ENCODE data around the gene KCNJ10.
A peak's percentile ranks its signal among the peaks of the same experiment; 100 is the strongest.

The KCNJ10 gene

DNA sequence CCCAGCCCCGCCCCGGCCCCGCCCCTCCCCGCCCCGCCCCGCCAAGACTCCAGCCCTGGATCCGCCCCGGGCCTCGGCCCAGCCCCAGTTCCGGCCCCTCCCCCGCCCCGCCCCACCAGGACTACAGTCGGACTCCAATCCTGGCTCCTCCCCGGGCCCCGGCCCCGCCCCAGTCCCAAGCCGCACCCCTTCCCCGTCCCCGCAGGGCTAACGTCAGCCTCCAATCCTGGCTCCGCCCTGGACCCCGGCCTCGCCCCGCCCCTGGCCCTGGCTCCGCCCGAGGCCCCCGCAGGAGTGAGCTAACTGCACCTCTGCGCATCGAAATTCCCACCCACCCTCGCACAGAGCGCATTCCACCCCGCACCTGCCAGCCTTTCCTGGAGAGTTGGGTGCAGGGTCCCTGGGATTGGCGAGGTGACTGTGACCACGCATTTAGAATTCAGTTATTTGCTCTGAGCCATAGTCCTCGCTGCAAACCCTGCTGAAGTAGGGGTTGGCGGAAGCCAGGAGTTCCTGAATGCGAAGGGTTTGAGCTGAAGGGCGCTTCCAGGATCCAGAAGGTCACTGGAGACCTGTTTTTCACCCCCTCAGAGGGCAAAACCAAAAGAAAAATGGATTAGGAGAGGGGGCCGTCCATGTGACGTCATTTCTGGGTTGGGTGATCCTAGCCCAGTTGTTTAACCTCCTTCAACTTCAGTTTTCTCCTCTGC is 29.0 kb upstream of the KCNJ10 start:
- DNase-seq (ENCODE audit: low read depth in 2 of 2): peak; percentile 78 to 80

DNA sequence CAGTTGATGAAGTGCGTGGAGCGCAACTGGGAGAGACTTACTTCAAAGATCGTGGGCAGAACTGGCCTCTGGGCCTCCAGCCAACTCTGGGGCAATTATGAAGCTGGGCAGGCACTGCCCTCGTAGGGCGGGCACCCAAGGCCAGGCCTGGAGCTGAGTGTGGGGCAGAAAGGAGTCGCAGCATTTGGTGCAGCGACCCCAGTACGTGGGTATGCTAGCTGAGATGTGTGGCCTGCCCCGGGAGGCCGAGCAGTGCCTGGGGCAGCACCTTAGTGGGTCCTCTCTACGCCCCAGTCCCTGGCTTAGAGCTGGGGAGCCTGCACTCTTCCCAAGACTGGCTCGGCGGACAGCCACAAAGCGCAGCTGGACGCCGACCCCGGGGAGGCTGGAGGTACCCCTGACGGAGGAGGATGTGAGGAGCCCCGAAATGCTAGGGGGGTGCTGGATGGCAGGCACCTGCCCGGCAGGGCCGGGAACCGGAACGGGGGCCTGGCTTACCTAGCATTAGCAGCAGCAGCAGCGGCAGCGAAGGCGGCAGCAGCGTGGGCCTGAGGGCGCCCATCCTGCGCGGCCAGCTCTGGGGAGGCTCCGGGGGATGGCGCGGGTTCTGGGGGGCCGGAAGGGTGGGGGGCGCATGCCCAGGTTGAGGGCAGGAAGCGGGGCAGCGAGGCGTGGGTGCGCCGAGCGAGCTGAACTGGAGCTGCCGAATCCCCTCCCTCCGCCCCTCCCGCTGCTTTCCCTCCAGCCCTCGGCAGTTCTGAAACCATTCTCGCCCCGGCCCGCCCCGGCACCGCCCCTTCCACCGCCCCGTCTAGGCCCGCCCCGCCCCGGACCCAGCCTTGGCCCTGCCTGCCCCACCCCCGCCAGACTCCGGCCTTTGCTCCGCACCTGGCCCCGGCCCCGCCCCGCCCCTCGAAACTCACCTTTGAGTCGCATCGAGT is 28.2 kb upstream of the KCNJ10 start, which contains the start of gene IGSF8:
IGSF8 (minus strand) TSS at position 709 of the 941 bp plus-strand sequence; CDS start at position 562, 147 bp downstream.
- peak in 1 of 2 experiments; percentile 39 for DNase-seq (ENCODE audit: low read depth in 2 of 2)

DNA sequence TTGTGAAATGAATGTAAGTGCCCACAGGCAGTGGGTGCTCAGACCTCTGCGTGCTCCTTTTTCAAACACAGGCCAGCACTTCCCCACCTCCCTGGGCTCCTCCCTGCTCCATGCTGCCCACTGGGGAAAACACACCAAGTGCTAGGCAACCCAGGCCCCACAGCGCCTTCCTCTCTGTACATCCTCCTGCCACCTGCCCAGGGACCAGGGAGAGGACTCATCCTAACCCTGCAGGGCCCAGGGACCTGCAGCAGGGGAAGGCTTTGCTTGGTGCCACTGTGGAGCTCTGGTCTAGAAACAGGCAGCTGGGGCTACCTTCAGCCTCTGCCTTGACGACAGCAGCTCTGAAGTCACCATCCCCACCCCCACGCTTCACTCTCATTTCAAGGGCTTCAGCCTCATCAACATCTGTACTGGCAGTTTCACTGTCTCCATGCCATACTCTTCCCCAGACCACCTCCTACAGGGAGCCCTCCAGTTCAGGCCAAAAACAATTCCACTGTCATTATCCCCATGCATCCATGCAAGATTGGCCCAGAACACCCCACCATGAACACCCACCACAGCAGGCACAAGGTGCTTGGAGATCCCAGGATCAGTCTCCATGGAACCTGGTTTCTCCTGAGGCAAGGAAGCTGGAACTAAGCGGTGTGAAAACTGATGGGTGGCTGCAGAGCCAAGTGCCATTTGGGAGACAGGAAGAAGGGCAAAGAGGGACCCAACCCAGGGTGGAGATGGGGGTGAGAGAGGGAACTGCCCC is 27.4 kb upstream of the KCNJ10 start:
- DNase-seq (ENCODE audit: low read depth in 2 of 2): no peak

DNA sequence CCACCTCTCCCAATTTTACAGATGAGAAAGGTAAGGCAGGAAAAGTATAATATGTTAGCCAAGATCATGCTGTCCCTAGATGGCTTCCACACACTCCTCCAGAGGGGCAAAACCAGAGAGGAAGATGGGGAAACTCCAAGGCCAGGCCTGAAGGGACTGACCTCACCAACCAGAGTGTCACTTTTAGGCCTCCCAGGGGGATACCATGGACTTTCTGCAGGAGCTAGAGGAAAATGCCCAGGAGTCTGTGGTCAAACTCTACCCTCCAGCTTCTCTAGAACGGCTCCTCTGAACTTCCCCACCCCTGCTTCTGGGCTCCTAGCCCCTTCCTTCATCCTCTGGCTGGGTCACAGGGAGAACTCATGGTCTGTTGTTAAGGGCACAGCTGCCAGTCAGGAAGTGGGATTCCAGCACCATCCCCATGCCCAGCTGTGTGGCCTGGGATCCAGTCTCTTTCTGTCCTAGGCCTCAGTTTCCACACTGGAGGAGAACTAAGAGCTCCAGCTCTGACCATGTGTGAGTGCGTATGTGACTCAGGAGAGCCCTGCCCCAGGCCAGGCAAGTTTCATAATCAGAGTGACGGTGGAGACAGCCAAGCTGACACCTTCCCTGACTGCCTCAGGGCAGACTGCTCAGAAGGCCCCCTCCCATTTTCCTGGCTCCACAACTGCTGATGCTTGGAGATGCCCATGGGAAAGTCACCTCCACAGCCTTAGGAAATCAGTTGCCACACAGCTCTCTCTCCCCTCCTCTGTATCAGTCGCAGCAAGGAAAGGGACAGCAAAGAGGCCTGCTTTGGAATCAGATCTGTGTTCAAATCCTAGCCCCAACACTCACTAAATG is 26.5 kb upstream of the KCNJ10 start:
- DNase-seq (ENCODE audit: low read depth in 2 of 2): no peak

DNA sequence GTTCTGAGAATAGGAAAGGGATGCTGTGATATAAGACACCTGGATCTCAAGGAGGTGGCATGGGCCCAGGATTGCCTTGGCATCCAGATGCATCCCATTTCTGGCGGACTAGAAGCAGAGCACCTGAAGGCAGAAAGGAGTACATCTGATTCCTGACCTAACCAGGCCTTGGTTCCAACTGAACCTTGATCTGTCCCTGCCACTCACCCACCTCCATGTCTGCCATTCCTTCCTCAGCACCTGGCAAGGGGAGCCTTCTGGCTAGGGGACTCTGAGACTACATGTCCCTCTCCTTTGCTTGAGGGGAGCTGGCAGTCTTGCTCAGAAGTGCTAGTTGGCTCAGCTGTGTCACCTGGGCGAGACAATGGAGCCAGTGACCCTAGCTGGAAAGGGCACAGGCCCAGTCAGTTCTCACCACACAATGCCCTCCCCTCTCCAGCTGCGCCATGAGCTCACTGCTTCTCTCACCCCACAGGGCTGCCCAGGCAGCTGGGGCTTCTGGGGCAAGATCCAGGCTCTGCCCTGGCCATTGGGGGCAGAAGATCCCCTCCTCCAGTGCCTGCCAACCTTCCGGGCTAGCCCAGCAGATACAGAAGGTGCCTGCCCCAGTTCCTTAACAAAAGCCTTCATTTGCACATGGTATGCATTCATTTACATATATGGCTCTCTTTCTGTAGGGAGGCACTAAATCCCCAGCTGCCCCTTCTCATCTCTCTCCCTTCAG is 25.6 kb upstream of the KCNJ10 start:
- no peak for DNase-seq (ENCODE audit: low read depth in 2 of 2)

DNA sequence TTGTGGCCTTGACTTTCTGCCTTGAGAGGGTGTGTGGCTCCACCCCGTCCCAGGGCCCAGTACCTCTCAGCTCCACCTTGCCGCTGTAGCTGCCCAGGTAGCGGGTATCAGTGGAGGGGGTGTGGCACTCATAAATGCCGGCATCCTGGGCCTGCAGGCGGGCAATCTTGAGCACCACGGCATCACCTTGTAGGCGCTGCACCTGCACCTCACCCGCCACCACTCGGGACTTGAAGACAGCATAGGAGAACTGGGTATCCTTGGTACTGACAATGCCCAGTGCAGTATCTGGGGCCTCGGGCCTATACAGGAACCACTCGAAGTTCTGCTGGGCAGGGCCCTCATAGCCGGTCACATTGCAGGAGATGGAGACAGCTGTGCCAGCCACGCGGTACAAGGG is 24.8 kb upstream of the KCNJ10 start:
- DNase-seq (ENCODE audit: low read depth in 2 of 2): no peak

DNA sequence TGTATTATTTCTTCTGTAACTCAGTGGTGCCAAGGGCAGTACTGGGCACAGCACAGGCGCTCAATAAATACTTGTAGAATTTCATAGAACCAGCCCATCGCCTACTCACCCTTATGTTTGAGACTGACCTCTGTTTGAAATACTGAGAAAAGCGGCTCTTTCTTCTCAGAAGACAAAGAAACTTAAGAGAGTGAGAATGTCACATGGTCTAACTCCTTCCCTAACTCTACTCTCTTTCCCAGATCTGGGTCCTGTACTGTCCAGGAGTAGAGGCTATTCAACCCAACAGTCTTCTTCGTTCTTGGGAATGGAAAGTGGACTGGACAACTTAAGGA is 24.3 kb upstream of the KCNJ10 start:
- no peak for DNase-seq (ENCODE audit: low read depth in 2 of 2)

DNA sequence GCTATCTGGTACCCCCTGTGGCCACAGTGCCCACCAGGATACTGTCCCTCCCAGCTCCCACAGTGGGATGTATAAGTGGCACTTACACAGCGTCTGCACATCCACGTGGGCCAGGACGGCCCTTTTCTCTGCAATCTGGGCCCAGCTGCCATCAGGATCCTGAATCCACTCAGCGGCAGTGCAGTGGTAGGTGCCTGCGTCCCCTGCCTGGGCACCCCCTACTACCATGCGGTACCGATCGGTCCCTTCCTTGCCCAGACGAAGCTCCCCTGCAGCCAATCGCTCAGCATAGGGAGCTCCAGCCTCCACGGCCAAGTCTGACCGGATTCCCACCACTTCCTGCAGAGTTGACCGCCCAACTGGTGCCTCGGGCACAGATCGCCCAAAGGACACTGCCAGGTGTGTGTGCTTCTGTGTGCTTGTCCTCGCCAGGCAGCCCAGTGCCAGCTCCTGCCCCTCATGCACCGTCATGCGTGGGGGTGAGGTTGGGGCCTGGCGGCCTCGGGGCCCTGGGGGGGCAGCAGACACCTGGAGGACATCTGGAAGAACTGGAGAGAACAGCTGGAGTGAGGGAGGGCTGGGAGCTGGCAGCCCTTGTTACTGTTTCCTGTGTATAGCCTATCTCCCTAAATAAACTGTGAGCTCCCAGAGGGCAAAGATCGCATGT is 23.8 kb upstream of the KCNJ10 start:
- DNase-seq (ENCODE audit: low read depth in 2 of 2): no peak

DNA sequence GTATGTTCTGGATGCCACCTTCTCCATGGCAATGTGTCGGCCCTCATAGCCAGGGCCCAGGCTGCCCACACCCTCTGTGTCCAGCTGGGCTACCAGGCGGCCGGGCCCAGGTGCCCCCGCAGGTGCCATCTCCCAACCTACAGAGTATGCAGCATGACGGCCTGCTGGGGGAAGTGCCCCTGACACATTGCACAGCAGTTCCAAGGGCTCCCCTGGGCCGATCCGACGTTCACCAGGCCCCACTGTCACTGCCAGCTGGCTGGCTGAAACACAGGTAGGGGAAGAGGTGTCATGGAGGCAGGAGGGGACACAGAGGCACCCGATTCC is 23.1 kb upstream of the KCNJ10 start:
- no peak for DNase-seq (ENCODE audit: low read depth in 2 of 2)

DNA sequence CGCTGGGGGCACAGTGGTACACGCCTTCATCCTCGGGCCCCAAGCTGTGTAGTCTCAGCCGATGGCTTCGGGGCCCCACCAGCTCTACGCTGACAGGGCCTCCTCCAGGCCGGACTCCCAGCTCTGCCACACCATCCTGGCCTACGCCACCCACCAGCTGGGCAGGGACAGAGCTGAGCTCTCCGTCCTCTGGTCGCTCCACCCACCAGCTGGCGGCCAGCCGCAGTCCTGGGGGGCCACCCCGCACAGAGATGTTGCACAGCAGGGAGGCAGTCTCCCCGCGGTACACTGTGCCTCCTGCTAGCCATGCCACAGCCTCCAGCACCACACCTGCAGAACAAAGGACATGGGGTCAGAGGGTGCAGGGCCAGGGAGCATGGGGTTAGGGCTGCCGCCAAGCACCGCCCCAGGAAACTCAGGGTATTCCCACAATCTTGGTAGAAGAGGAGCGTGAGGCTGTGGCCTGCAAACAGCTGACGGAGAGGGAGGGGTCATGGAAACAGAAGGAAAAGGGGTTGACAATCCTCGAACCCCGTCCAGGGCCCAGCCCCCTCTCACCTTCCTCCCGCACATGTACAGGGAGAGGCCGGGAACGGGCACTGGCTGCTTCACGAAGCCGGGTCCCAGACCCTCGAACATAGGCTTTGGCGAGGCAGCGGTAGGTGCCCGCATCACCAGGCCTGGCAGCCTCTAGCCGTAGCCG is 22.6 kb upstream of the KCNJ10 start:
- DNase-seq (ENCODE audit: low read depth in 2 of 2): no peak

DNA sequence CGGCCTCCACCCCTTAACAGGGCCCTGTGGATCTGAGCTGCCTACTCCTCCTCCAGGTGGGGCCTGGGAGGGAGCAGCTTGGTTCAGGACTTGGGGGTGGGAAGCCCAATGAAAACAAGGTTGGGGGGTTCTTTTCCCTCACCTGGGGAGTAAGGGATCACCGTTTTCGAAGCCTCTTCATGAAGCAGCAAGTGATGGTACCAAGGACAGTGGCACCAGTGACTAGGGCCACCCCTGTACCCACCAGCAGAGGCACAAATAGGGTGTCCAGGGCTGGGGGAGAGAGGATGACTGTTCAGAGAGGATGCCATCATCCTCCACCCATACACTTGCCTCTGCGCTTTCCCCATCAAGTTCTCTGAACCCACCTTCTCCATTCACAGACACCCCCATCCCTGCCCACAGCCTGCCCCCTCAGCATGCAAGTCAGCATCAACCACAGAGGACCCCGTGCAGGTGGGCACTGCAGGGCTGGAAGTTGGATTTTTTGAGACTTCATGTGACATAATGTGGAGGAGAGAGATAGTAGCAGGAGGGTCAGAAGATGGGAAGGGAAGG is 21.8 kb upstream of the KCNJ10 start:
- no peak for DNase-seq (ENCODE audit: low read depth in 2 of 2)

DNA sequence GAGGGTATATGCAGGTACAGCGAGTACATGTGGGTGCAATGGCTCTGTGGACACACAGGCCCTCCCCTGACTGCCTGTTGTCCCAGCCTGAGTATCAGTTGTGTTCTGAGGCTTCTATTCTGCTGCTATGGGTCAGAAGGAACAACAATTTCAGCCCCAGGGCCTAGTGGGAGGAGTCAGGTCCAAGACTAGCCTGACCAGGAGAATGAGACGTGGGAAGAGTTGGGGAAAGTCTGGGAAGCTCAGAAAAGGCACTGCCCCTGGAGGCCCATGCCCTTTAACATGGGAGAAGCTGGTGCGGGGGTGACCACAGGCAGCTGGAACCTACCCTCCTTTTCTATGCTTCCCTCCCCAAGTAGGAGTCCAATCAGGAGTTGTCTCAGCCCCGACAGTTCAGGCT is 20.8 kb upstream of the KCNJ10 start:
- DNase-seq (ENCODE audit: low read depth in 2 of 2): no peak

DNA sequence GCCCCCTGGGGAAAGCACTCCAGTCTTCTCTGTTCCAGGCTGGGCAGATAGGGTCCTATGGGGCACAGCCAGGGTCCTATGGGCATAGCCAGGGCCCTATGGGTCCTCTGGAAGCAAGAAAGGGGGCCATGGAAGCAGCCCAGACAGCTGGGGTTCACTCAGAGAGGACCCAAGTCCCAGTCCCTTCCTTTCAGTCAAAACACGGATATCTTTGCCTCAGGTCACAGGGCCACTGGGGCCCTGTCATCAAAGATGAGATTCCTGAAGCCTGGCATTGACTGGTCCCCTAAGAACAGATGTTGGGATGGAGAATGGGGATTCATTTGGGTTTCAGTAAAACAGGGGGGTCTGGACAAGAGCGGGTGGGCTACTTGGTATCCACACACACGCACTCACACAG is 19.9 kb upstream of the KCNJ10 start:
- no peak for DNase-seq (ENCODE audit: low read depth in 2 of 2)

DNA sequence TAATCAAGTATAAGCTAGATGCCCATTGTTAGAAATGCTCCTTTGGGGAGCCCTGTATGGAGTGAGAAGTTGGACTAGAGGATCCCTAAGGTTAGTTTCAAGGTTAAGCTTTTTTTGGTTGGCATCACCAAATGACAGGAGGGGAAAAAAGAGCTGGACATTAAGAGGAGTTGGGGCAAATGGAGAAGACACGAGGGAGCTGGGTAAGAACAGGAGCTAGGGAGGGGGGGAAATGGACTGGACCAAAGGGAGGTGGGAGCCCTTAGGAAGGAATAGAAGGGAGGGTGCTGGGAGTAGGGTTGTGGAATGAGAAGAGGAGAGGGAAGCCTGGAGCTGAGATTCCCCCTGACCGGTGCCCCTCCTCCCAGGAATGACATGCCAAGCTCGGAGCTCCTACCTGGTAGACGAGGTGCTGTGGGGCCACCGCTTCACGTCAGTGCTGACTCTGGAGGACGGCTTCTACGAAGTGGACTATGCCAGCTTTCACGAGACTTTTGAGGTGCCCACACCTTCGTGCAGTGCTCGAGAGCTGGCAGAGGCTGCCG is 17.2 kb upstream of the KCNJ10 start:
- no peak for DNase-seq (ENCODE audit: low read depth in 2 of 2)

DNA sequence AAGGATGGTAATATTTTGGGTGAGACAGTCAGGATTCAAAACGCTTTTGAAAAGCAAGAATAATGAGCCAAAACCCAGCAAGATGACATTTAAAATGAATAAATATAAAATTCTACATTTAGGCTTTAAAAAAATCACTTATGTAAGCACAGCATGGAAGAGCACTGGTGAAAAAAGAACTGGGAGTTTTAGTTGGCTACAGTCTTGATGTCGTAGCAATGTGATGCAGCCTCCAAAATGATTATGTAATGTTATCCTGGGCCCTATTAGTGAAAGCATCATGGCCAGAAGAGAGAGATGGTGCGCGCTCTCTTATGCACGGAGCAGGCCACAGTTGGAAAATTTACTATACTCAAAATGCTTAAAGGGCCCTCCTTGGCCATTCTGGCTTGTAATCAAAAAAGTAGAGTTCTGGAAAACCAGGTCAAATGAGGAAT is 16.5 kb upstream of the KCNJ10 start:
- no peak for DNase-seq (ENCODE audit: low read depth in 2 of 2)

DNA sequence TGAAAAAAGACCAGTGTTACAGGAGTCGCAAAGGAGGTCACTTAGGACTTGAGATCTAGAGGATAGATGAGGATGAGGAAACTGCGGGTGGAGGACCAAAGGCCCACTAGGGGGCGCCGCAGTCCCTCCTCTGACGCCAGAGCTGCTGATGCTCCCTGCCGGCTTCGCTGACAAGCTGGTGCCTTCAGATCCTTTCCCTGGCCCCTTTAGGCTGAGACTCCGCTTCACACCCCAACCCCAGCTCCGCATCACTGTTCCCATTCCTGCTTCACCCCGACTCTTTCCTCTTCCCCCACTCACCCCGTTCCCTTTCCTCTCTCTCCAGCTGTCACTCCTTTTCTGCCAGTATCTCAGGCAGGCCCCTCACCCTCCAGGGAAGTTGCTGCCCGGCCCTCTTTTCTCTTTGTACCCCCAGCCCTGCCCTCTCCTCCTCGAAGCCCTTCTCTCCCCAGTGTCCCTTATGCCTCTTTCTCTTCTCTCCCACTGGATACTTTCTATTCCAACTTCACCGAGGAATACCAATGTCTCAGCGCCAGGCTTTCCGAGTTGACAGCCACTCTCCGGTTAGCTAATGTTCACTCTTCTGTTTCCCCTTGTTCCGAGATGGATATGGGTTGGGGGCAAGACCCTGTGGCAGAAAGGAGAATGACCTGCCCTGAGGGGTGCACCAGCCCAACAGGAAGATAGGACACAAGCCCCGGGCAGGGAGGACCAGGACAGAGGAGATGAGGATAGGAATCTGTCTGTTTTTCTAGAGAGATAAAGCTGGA is 15.9 kb upstream of the KCNJ10 start:
- peak in 1 of 2 experiments; percentile 15 for DNase-seq (ENCODE audit: low read depth in 2 of 2)

DNA sequence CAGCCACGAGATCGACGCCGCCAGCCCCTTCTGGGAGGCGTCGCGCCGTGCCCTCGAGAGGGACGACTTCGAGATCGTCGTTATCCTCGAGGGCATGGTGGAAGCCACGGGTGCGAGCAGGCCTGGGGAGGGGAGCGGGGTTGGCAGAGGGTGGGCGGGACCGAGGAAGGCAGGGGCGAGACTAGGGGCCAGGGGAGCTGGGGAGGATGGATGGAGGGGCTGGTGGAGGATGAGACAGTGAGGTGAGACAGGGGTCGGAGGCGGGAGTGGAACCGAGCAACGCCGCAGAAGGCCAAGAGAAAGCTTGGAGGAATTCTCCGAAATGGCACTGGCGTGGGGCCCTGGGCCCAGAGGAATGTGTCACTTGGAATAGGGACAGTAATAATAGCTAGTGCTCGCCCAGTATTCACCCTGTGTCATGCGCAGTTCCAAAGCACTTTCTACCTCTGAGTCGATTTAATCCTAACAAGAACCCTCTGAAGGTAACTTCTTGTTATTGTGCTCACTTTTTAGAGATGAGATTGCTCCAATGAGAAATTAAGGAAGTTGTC is 14.9 kb upstream of the KCNJ10 start:
- DNase-seq (ENCODE audit: low read depth in 2 of 2): no peak
